ENCODE data around the gene RRBP1.

GRCh38 chr20:17640146-17640874 lies 41.7 kb downstream of the RRBP1 start:
- TF ChIP-seq POLR2A (IDR thresholded peaks at IDR 0.05) (no peak), CTCF (IDR thresholded peaks at IDR 0.05) (no peak)
